WTC11 (cell line): Measurements from ENCODE around the gene UNC93B1. TPM values are rescaled to one million over a fixed set of nuclear protein-coding genes. Genes with fewer than 3 reads are reported as not detected.

Source experiments
- CREM ChIP-seq: sonication (generic); formaldehyde crosslinking; IDR thresholded peaks from 2 replicates; pipeline ENCODE4 v1.8.1; 2022; ENCODE audit warnings: mild to moderate bottlenecking, missing genetic modification reagents, moderate library complexity
- EMX1 ChIP-seq: fragments of 250-450 bp; sonication (Bioruptor Pico); IDR thresholded peaks from 2 replicates; pipeline ENCODE4 v1.8.0; 2021; ENCODE audit warnings: mild to moderate bottlenecking
- FOXP4 ChIP-seq: sonication (generic); formaldehyde crosslinking; IDR thresholded peaks from 2 replicates; pipeline ENCODE4 v1.8.0; 2022; ENCODE audit warnings: mild to moderate bottlenecking, missing genetic modification reagents
- MXD4 ChIP-seq: fragments of 250-450 bp; sonication (Bioruptor Pico); IDR thresholded peaks from 2 replicates; pipeline ENCODE4 v1.8.0; 2021; ENCODE audit warnings: mild to moderate bottlenecking, moderate library complexity, borderline replicate concordance
- NFATC4 ChIP-seq: fragments of 250-450 bp; sonication (Bioruptor Pico); IDR thresholded peaks from 2 replicates; pipeline ENCODE4 v1.9.0; 2021; ENCODE audit warnings: mild to moderate bottlenecking
- NR1H2 ChIP-seq: sonication (generic); formaldehyde crosslinking; IDR thresholded peaks from 2 replicates; pipeline ENCODE4 v1.9.0; 2021; ENCODE audit warnings: mild to moderate bottlenecking, moderate library complexity, missing genetic modification reagents
- NR3C1 ChIP-seq: sonication (generic); formaldehyde crosslinking; conservative IDR thresholded peaks from 2 replicates; pipeline ENCODE4 v1.8.1; 2023; ENCODE audit warnings: low read depth, mild to moderate bottlenecking, missing genetic modification reagents
- RORB ChIP-seq: fragments of 250-450 bp; sonication (Bioruptor Pico); IDR thresholded peaks from 2 replicates; pipeline ENCODE4 v1.9.0; 2021; ENCODE audit warnings: mild to moderate bottlenecking
- SMAD3 ChIP-seq: sonication (generic); formaldehyde crosslinking; IDR thresholded peaks from 2 replicates; pipeline ENCODE4 v1.8.0; 2022; ENCODE audit warnings: missing genetic modification reagents, mild to moderate bottlenecking, borderline replicate concordance
- TCF7 ChIP-seq: sonication (generic); formaldehyde crosslinking; IDR thresholded peaks from 2 replicates; pipeline ENCODE4 v1.8.0; 2022; ENCODE audit warnings: mild to moderate bottlenecking, low read depth, missing genetic modification reagents, moderate library complexity
- USF1 ChIP-seq: sonication (generic); formaldehyde crosslinking; IDR thresholded peaks from 2 replicates; pipeline ENCODE4 v1.8.0; 2022; ENCODE audit warnings: mild to moderate bottlenecking, missing genetic modification reagents
- USF2 ChIP-seq: sonication (generic); formaldehyde crosslinking; IDR thresholded peaks from 2 replicates; pipeline ENCODE4 v1.8.1; 2023; ENCODE audit warnings: mild to moderate bottlenecking, missing genetic modification reagents, moderate library complexity
- ZBTB21 ChIP-seq: sonication (generic); formaldehyde crosslinking; IDR thresholded peaks from 2 replicates; pipeline ENCODE4 v1.8.1; 2023; ENCODE audit warnings: mild to moderate bottlenecking, missing genetic modification reagents, borderline replicate concordance
- ZMAT4 ChIP-seq: fragments of 250-450 bp; sonication (Bioruptor Pico); IDR thresholded peaks from 2 replicates; pipeline ENCODE4 v1.9.0; 2021; ENCODE audit warnings: mild to moderate bottlenecking
- ZNF121 ChIP-seq: sonication (generic); formaldehyde crosslinking; IDR thresholded peaks from 2 replicates; pipeline ENCODE4 v1.8.0; 2023; ENCODE audit warnings: missing genetic modification reagents
- total RNA-seq: library from RNA; stranded (reverse); gene quantifications from 3 replicates; pipeline ENCODE4 v1.2.3, GENCODE V29; 2021
- TF ChIP-seq, protein P1 (sequence below): fragments of 250-450 bp; sonication (Bioruptor Pico); IDR thresholded peaks from 2 replicates; pipeline ENCODE4 v1.9.0; 2021; ENCODE audit warnings: moderate library complexity, mild to moderate bottlenecking, inconsistent platforms, borderline replicate concordance
- TF ChIP-seq, protein P2 (sequence below): fragments of 250-450 bp; sonication (Bioruptor Pico); IDR thresholded peaks from 2 replicates; pipeline ENCODE4 v1.9.0; 2021; ENCODE audit warnings: mild to moderate bottlenecking
- TF ChIP-seq, protein P3 (sequence below): fragments of 250-450 bp; sonication (Bioruptor Pico); IDR thresholded peaks from 2 replicates; pipeline ENCODE4 v1.8.0; 2021; ENCODE audit warnings: mild to moderate bottlenecking
- TF ChIP-seq, protein P4 (sequence below): sonication (generic); formaldehyde crosslinking; IDR thresholded peaks from 2 replicates; pipeline ENCODE4 v1.8.1; 2022; ENCODE audit warnings: missing genetic modification reagents, borderline replicate concordance

The UNC93B1 gene
- total RNA-seq, 1 experiment from 2014 or later: 27.9 TPM

DNA sequence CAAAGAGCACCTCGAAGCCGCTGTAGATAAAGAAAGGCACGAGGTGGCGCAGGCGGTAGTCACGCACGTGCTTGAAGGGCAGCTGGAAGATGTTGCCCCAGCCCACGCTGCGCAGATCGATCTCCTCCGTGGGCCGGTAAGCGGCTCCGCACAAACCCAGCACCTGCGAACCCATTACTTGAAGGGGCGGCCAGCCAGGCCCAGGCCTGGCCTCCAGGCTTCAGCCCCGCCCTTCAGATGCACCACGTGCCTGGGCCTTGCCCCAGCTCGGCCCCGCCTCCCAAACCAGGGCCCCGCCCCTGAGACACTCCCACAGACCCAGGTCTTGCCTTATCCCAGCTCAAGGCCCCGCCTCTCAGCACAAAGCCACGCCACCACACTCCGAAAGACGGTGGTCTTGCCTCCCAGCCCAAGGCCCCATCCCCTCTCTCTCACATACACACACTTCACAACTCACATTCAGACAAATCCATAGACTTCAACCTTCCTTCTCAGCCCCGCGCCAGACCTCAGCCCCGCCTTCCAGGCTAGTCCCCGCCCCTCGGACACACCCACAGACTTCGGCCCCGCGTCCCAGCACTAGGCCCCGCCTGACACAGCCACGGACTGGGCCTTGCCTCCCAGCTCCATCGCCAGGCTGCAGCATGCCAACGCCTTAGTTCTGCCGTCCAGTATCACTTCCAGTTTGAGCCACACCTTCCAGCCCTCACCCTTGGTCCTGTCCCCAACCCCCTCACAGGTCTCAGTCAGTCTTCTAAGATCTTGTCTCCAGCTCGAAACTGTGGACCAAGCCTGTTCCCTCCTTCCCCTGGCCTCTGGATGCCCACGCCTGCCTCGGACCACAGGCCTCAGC lies 7.0 kb downstream of the UNC93B1 start (continued):
- TF ChIP-seq USF1 (CRISPR knock-in tag): peak; percentile 96
- TF ChIP-seq, protein P1, sequence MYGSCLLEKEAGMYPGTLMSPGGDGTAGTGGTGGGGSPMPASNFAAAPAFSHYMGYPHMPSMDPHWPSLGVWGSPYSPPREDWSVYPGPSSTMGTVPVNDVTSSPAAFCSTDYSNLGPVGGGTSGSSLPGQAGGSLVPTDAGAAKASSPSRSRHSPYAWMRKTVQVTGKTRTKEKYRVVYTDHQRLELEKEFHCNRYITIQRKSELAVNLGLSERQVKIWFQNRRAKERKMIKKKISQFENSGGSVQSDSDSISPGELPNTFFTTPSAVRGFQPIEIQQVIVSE (CRISPR knock-in tag): no peak
- no peak for TF ChIP-seq RORB
- TF ChIP-seq, protein P2, sequence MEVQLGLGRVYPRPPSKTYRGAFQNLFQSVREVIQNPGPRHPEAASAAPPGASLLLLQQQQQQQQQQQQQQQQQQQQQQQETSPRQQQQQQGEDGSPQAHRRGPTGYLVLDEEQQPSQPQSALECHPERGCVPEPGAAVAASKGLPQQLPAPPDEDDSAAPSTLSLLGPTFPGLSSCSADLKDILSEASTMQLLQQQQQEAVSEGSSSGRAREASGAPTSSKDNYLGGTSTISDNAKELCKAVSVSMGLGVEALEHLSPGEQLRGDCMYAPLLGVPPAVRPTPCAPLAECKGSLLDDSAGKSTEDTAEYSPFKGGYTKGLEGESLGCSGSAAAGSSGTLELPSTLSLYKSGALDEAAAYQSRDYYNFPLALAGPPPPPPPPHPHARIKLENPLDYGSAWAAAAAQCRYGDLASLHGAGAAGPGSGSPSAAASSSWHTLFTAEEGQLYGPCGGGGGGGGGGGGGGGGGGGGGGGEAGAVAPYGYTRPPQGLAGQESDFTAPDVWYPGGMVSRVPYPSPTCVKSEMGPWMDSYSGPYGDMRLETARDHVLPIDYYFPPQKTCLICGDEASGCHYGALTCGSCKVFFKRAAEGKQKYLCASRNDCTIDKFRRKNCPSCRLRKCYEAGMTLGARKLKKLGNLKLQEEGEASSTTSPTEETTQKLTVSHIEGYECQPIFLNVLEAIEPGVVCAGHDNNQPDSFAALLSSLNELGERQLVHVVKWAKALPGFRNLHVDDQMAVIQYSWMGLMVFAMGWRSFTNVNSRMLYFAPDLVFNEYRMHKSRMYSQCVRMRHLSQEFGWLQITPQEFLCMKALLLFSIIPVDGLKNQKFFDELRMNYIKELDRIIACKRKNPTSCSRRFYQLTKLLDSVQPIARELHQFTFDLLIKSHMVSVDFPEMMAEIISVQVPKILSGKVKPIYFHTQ (CRISPR knock-in tag): no peak
- TF ChIP-seq, protein P3, sequence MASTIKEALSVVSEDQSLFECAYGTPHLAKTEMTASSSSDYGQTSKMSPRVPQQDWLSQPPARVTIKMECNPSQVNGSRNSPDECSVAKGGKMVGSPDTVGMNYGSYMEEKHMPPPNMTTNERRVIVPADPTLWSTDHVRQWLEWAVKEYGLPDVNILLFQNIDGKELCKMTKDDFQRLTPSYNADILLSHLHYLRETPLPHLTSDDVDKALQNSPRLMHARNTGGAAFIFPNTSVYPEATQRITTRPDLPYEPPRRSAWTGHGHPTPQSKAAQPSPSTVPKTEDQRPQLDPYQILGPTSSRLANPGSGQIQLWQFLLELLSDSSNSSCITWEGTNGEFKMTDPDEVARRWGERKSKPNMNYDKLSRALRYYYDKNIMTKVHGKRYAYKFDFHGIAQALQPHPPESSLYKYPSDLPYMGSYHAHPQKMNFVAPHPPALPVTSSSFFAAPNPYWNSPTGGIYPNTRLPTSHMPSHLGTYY (CRISPR knock-in tag): no peak
- TF ChIP-seq NR1H2: no peak
- TF ChIP-seq ZBTB21 (CRISPR knock-in tag): no peak
- no peak for TF ChIP-seq NFATC4 (CRISPR knock-in tag)
- no peak for TF ChIP-seq SMAD3 (CRISPR knock-in tag)
- TF ChIP-seq, protein P4, sequence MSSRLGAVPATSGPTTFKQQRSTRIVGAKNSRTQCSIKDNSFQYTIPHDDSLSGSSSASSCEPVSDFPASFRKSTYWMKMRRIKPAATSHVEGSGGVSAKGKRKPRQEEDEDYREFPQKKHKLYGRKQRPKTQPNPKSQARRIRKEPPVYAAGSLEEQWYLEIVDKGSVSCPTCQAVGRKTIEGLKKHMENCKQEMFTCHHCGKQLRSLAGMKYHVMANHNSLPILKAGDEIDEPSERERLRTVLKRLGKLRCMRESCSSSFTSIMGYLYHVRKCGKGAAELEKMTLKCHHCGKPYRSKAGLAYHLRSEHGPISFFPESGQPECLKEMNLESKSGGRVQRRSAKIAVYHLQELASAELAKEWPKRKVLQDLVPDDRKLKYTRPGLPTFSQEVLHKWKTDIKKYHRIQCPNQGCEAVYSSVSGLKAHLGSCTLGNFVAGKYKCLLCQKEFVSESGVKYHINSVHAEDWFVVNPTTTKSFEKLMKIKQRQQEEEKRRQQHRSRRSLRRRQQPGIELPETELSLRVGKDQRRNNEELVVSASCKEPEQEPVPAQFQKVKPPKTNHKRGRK (CRISPR knock-in tag): no peak
- TF ChIP-seq USF2 (CRISPR knock-in tag): peak; percentile 94
- no peak for TF ChIP-seq TCF7 (CRISPR knock-in tag)
- no peak for TF ChIP-seq ZNF121 (CRISPR knock-in tag)
- TF ChIP-seq NR3C1 (CRISPR knock-in tag): no peak
- TF ChIP-seq MXD4 (CRISPR knock-in tag): no peak
- TF ChIP-seq CREM (CRISPR knock-in tag): no peak
- no peak for TF ChIP-seq ZMAT4 (CRISPR knock-in tag)
- no peak for TF ChIP-seq EMX1
- peak; percentile 46; the same call in 1 of the 2 replicates for TF ChIP-seq FOXP4 (CRISPR knock-in tag)
- TF ChIP-seq, all 79 proteins: peak for 13
